K562 (cell line): ENCODE measurements around the gene COL1A1. TPM values are rescaled to one million over a fixed set of nuclear protein-coding genes. Genes with fewer than 3 reads are reported as not detected.

Source experiments
- CSDE1 ChIP-seq, 2 experiments: fragments of 450-650 bp; IDR thresholded peaks; 2 replicates each; pipeline ENCODE4 v1.6.1; 2016; ENCODE audit warnings: mild to moderate bottlenecking in 1 of 2
- CTCFL ChIP-seq: IDR thresholded peaks from 2 replicates; pipeline ENCODE4 v1.6.1; 2011; ENCODE audit warnings: borderline replicate concordance, low read depth, mild to moderate bottlenecking, moderate library complexity, low read length; ENCODE audit not compliant: insufficient read depth, poor library complexity, severe bottlenecking
- DMBX1 ChIP-seq: fragments of 250-450 bp; sonication (Bioruptor Pico); IDR thresholded peaks from 2 replicates; pipeline ENCODE4 v1.8.0; 2022; ENCODE audit warnings: inconsistent platforms, mild to moderate bottlenecking, moderate library complexity, borderline replicate concordance
- HMGN3 ChIP-seq: IDR thresholded peaks from 2 replicates; pipeline ENCODE4 v1.6.1; 2011; ENCODE audit warnings: borderline replicate concordance, low read depth, mild to moderate bottlenecking, mixed read lengths, low read length; ENCODE audit not compliant: insufficient read length; ENCODE audit errors: extremely low read depth
- HMGXB4 ChIP-seq: sonication (generic); formaldehyde crosslinking; IDR thresholded peaks from 2 replicates; pipeline ENCODE4 v1.8.1; 2023; ENCODE audit warnings: mild to moderate bottlenecking, missing genetic modification reagents
- ILK ChIP-seq: fragments of 450-650 bp; IDR thresholded peaks from 2 replicates; pipeline ENCODE4 v1.6.1; 2016; ENCODE audit warnings: missing genetic modification characterization, low read depth, mild to moderate bottlenecking, missing compliant biosample characterization, moderate library complexity, borderline replicate concordance
- MBD1 ChIP-seq: fragments of 250-450 bp; sonication (Bioruptor Pico); IDR thresholded peaks from 2 replicates; pipeline ENCODE4 v1.8.0; 2022; ENCODE audit warnings: inconsistent platforms
- MEF2A ChIP-seq: IDR thresholded peaks from 2 replicates; pipeline ENCODE4 v1.6.1; 2011; ENCODE audit warnings: low read depth, mild to moderate bottlenecking, low read length, moderate library complexity; ENCODE audit not compliant: control insufficient read depth
- MTA3 ChIP-seq: fragments of 450-650 bp; formaldehyde crosslinking; IDR thresholded peaks from 2 replicates; pipeline ENCODE4 v1.6.1; 2017; ENCODE audit warnings: mild to moderate bottlenecking, borderline replicate concordance
- NCOA4 ChIP-seq: fragments of 450-650 bp; IDR thresholded peaks from 2 replicates; pipeline ENCODE4 v1.6.1; 2018; ENCODE audit warnings: mild to moderate bottlenecking; ENCODE audit not compliant: partially characterized antibody
- SMARCB1 ChIP-seq: IDR thresholded peaks from 2 replicates; pipeline ENCODE4 v1.6.1; 2011; ENCODE audit warnings: improper control_type of control experiment, low read depth; ENCODE audit not compliant: insufficient read length
- SP1 ChIP-seq: sonication (generic); formaldehyde crosslinking; IDR thresholded peaks from 2 replicates; pipeline ENCODE4 v1.8.1; 2022; ENCODE audit warnings: mild to moderate bottlenecking, missing genetic modification reagents
- TAF7 ChIP-seq: fragments of 450-650 bp; IDR thresholded peaks from 2 replicates; pipeline ENCODE4 v1.6.1; 2016; ENCODE audit warnings: missing genetic modification characterization, missing compliant biosample characterization
- TRIM25 ChIP-seq: fragments of 450-650 bp; IDR thresholded peaks from 2 replicates; pipeline ENCODE4 v1.7.0; 2016; ENCODE audit warnings: borderline replicate concordance
- ZBED1 ChIP-seq: IDR thresholded peaks from 2 replicates; pipeline ENCODE4 v1.6.1; 2014
- ZNF124 ChIP-seq: sonication (generic); formaldehyde crosslinking; IDR thresholded peaks from 2 replicates; pipeline ENCODE4 v1.8.1; 2022; ENCODE audit warnings: missing genetic modification reagents
- ZNF23 ChIP-seq: fragments of 250-450 bp; sonication (Bioruptor Pico); IDR thresholded peaks from 2 replicates; pipeline ENCODE4 v1.4.0; 2020; ENCODE audit warnings: mild to moderate bottlenecking
- ZNF655 ChIP-seq: fragments of 250-450 bp; sonication (Bioruptor Pico); IDR thresholded peaks from 2 replicates; pipeline ENCODE4 v1.5.0; 2021
- ZNF707 ChIP-seq: fragments of 250-450 bp; sonication (Bioruptor Pico); conservative IDR thresholded peaks from 2 replicates; pipeline ENCODE4 v1.8.0; 2022; ENCODE audit warnings: inconsistent platforms, mild to moderate bottlenecking, moderate library complexity
- polyA plus RNA-seq, 8 experiments: library from polyadenylated mRNA; depleted of rRNA in 4 of 8; stranded (reverse) in 5 of 8; unstranded in 3 of 8; fragments of >200 nt; fragmentation: Nextera tagmentation in 2 of 8; fragmentation: Illumina TruSeq in 1 of 8; extraction: Ambion mirVana in 2 of 8; extraction: Trizol in 1 of 8; gene quantifications; 2 replicates each; pipeline versions ENCODE4 v1.2.1 to v1.2.3, GENCODE V29; 2011 to 2014; ENCODE audit warnings: inconsistent platforms in 1 of 8, missing spikeins in 1 of 8
- total RNA-seq, 7 experiments: library from RNA; depleted of rRNA in 6 of 7; stranded (reverse); fragments of >200 nt in 6 of 7; fragmentation: Illumina TruSeq in 2 of 7; extraction: Trizol in 2 of 7; gene quantifications; 2 replicates each; pipeline versions ENCODE4 v1.2.1 to v1.2.3, GENCODE V29; 2011 to 2021; ENCODE audit warnings: low replicate concordance in 1 of 7

COL1A1 gene
- total and polyA plus RNA-seq, 9 of the 15 experiments (the other 6 are each of a cell fraction or from before 2014, with no cell fraction given) = 0.04 to 3.4 (median 0.18) TPM

- TF ChIP-seq TAF7 (tag) = no peak
- no peak for TF ChIP-seq CSDE1 (IDR thresholded peaks at IDR 0.05)
- no peak for TF ChIP-seq MTA3
- TF ChIP-seq ILK (tag) = no peak
- TF ChIP-seq TRIM25 = peak; percentile 57; the same call in 1 of the 2 replicates
- 0 out of 2 replicates have a peak, but pooled peaks have one; percentile 45 for TF ChIP-seq SP1 (CRISPR knock-in tag)
- TF ChIP-seq ZBED1 = no peak
- TF ChIP-seq CTCFL = no peak
- no peak for TF ChIP-seq SMARCB1
- TF ChIP-seq ZNF655 = no peak
- no peak for TF ChIP-seq MBD1 (CRISPR knock-in tag)
- TF ChIP-seq DMBX1 (CRISPR knock-in tag) = no peak
- no peak for TF ChIP-seq HMGN3
- TF ChIP-seq NCOA4 = no peak
- TF ChIP-seq MEF2A = no peak
- no peak for TF ChIP-seq ZNF23
- TF ChIP-seq ZNF707 = no peak
- no peak for TF ChIP-seq ZNF124
- TF ChIP-seq HMGXB4 (CRISPR knock-in tag) = no peak
Observed at GRCh38 chr17:50169121-50169764, 32.2 kb downstream of the COL1A1 start (continued).
